SK-N-SH treated with all-trans-retinoic acid at 6 μM for 48 hours (cell line): ENCODE measurements around the gene DDX1.

Source experiments
- ATAC-seq: fragments of 200-7000 bp; cut with Tn5 transposase; 3 replicates; pipeline ENCODE4 v1.9.1; 2020; ENCODE audit warnings: mild to moderate bottlenecking, moderate library complexity
- ARNTL ChIP-seq: fragments of 450-650 bp; formaldehyde crosslinking; IDR thresholded peaks from 2 replicates; pipeline ENCODE4 v1.5.0; 2020; ENCODE audit warnings: low read depth, mild to moderate bottlenecking, moderate library complexity, borderline replicate concordance
- BACH2 ChIP-seq: fragments of 250-450 bp; sonication (Bioruptor Pico); IDR thresholded peaks from 2 replicates; pipeline ENCODE4 v1.9.0; 2021; ENCODE audit warnings: mild to moderate bottlenecking, borderline replicate concordance
- CSDC2 ChIP-seq: fragments of 250-450 bp; sonication (Bioruptor Pico); IDR thresholded peaks from 2 replicates; pipeline ENCODE4 v1.5.0; 2020; ENCODE audit warnings: mild to moderate bottlenecking, moderate library complexity
- ESRRG ChIP-seq: fragments of 250-450 bp; sonication (Bioruptor Pico); IDR thresholded peaks from 2 replicates; pipeline ENCODE4 v1.6.1; 2021; ENCODE audit warnings: mild to moderate bottlenecking
- GLIS3 ChIP-seq: fragments of 250-450 bp; sonication (Bioruptor Pico); IDR thresholded peaks from 2 replicates; pipeline ENCODE4 v1.5.0; 2020; ENCODE audit warnings: mild to moderate bottlenecking, moderate library complexity
- ISL1 ChIP-seq: fragments of 250-450 bp; sonication (Bioruptor Pico); IDR thresholded peaks from 2 replicates; pipeline ENCODE4 v2.1.2; 2022; ENCODE audit warnings: mild to moderate bottlenecking, moderate library complexity
- OSR1 ChIP-seq: fragments of 250-450 bp; sonication (Bioruptor Pico); IDR thresholded peaks from 2 replicates; pipeline ENCODE4 v1.8.0; 2022; ENCODE audit warnings: moderate library complexity, mild to moderate bottlenecking, inconsistent platforms
- PPARA ChIP-seq: fragments of 250-450 bp; sonication (Bioruptor Pico); IDR thresholded peaks from 2 replicates; pipeline ENCODE4 v1.5.0; 2020; ENCODE audit warnings: mild to moderate bottlenecking, borderline replicate concordance
- RARB ChIP-seq: fragments of 250-450 bp; sonication (Bioruptor Pico); IDR thresholded peaks from 2 replicates; pipeline ENCODE4 v1.8.0; 2021; ENCODE audit warnings: mild to moderate bottlenecking, moderate library complexity
- SNAI2 ChIP-seq: fragments of 250-450 bp; sonication (Bioruptor Pico); IDR thresholded peaks from 2 replicates; pipeline ENCODE4 v1.5.0; 2020; ENCODE audit warnings: mild to moderate bottlenecking, moderate library complexity
- TCF4 ChIP-seq: fragments of 250-450 bp; sonication (Bioruptor Pico); IDR thresholded peaks from 2 replicates; pipeline ENCODE4 v1.8.0; 2021; ENCODE audit warnings: mild to moderate bottlenecking, moderate library complexity, borderline replicate concordance
- ZC3H10 ChIP-seq: fragments of 250-450 bp; sonication (Bioruptor Pico); IDR thresholded peaks from 2 replicates; pipeline ENCODE4 v1.5.1; 2021; ENCODE audit warnings: mild to moderate bottlenecking, moderate library complexity
- ZFP30 ChIP-seq: fragments of 450-650 bp; formaldehyde crosslinking; IDR thresholded peaks from 2 replicates; pipeline ENCODE4 v1.5.0; 2022; ENCODE audit warnings: mild to moderate bottlenecking, moderate library complexity
- ZNF565 ChIP-seq: fragments of 450-650 bp; formaldehyde crosslinking; conservative IDR thresholded peaks from 2 replicates; pipeline ENCODE4 v1.5.0; 2020; ENCODE audit warnings: low read depth, mild to moderate bottlenecking, moderate library complexity
- ZNF70 ChIP-seq: fragments of 450-650 bp; formaldehyde crosslinking; IDR thresholded peaks from 2 replicates; pipeline ENCODE4 v1.5.0; 2020; ENCODE audit warnings: mild to moderate bottlenecking, moderate library complexity
- ZNF8 ChIP-seq: fragments of 450-650 bp; formaldehyde crosslinking; IDR thresholded peaks from 2 replicates; pipeline ENCODE4 v1.5.0; 2020; ENCODE audit warnings: mild to moderate bottlenecking, moderate library complexity
- TF ChIP-seq, protein P1 (sequence below): fragments of 250-450 bp; sonication (Bioruptor Pico); IDR thresholded peaks from 2 replicates; pipeline ENCODE4 v1.5.1; 2020; ENCODE audit warnings: low read depth, mild to moderate bottlenecking, moderate library complexity
- TF ChIP-seq, protein P2 (sequence below): fragments of 250-450 bp; sonication (Bioruptor Pico); IDR thresholded peaks from 2 replicates; pipeline ENCODE4 v1.8.0; 2020; ENCODE audit warnings: mild to moderate bottlenecking, moderate library complexity, borderline replicate concordance
- TF ChIP-seq, protein P3 (sequence below): fragments of 250-450 bp; sonication (Bioruptor Pico); IDR thresholded peaks from 2 replicates; pipeline ENCODE4 v1.5.1; 2021; ENCODE audit warnings: mild to moderate bottlenecking, moderate library complexity
- TF ChIP-seq, protein P4 (sequence below): fragments of 250-450 bp; sonication (Bioruptor Pico); IDR thresholded peaks from 2 replicates; pipeline ENCODE4 v1.8.0; 2021; ENCODE audit warnings: low read depth, mild to moderate bottlenecking, moderate library complexity, borderline replicate concordance
- TF ChIP-seq, protein P5 (sequence below): fragments of 250-450 bp; sonication (Bioruptor Pico); IDR thresholded peaks from 2 replicates; pipeline ENCODE4 v1.5.0; 2020; ENCODE audit warnings: mild to moderate bottlenecking, moderate library complexity

Gene DDX1

DNA sequence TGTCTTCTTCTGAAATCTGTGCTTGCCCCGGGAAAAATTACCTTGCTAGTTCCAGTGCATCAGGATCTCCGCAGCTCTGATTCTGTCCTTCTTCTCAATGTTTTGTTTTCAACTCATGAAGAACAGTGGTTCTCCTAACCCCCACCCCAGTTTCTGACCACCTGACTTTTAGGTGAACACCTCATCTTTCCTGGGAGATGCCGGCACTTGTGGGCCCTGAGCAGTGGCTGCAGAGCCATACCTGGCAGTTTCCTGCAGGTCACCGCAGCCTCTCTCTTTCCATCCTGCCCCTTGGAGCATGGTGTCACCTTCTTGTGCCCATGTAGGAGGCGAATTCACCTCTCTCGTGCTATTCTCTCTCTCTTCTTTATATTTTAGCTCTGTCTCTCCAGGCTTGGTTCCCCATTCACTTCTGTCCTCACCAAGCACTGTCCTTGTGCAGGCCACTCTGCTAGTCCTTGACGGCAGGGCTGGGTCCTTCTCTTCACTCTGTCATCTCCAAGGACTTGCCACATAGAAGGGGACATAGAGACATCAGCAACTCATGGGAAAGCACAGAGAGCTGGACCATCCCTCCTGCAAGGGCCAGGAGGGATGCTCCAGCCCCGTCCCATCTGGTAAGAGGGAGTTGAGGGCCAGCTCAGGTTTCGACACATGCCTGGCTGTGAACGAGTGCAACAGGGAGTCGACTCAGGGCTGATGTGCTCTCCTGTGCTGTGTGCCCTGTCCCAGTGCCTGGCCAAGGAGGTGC lies 59.1 kb downstream of the DDX1 start:
- TF ChIP-seq ZC3H10 (CRISPR knock-in tag) (no peak), SNAI2 (CRISPR knock-in tag) (no peak), OSR1 (CRISPR knock-in tag) (no peak), ESRRG (no peak), CSDC2 (CRISPR knock-in tag) (no peak), ZNF565 (CRISPR knock-in tag) (no peak)
- TF ChIP-seq, protein P1, sequence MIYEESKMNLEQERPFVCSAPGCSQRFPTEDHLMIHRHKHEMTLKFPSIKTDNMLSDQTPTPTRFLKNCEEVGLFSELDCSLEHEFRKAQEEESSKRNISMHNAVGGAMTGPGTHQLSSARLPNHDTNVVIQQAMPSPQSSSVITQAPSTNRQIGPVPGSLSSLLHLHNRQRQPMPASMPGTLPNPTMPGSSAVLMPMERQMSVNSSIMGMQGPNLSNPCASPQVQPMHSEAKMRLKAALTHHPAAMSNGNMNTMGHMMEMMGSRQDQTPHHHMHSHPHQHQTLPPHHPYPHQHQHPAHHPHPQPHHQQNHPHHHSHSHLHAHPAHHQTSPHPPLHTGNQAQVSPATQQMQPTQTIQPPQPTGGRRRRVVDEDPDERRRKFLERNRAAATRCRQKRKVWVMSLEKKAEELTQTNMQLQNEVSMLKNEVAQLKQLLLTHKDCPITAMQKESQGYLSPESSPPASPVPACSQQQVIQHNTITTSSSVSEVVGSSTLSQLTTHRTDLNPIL (CRISPR knock-in tag) = no peak
- ATAC-seq = no peak

DNA sequence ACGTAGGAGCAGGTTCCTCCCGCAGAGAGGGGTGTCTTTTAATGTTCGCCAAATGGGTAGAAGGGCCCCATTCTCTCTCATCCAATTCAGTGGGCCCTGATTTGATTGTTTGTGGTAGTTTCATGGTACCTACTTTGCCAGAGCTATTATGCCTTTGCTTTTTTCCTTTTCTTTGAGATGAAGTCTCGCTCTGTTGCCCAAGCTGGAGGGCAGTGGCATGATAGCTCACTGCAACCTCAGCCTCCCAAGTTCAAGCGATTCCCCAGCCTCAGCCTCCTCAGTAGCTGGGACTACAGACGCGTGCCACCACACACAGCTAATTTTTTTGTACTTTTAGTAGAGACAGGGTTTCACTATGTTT lies 59.7 kb downstream of the DDX1 start:
- TF ChIP-seq ZFP30 = no peak
- TF ChIP-seq ESRRG = no peak
- TF ChIP-seq TCF4 = no peak
- no peak for TF ChIP-seq SNAI2 (CRISPR knock-in tag)
- TF ChIP-seq, protein P2, sequence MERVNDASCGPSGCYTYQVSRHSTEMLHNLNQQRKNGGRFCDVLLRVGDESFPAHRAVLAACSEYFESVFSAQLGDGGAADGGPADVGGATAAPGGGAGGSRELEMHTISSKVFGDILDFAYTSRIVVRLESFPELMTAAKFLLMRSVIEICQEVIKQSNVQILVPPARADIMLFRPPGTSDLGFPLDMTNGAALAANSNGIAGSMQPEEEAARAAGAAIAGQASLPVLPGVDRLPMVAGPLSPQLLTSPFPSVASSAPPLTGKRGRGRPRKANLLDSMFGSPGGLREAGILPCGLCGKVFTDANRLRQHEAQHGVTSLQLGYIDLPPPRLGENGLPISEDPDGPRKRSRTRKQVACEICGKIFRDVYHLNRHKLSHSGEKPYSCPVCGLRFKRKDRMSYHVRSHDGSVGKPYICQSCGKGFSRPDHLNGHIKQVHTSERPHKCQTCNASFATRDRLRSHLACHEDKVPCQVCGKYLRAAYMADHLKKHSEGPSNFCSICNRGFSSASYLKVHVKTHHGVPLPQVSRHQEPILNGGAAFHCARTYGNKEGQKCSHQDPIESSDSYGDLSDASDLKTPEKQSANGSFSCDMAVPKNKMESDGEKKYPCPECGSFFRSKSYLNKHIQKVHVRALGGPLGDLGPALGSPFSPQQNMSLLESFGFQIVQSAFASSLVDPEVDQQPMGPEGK (CRISPR knock-in tag) = no peak
- TF ChIP-seq, protein P3, sequence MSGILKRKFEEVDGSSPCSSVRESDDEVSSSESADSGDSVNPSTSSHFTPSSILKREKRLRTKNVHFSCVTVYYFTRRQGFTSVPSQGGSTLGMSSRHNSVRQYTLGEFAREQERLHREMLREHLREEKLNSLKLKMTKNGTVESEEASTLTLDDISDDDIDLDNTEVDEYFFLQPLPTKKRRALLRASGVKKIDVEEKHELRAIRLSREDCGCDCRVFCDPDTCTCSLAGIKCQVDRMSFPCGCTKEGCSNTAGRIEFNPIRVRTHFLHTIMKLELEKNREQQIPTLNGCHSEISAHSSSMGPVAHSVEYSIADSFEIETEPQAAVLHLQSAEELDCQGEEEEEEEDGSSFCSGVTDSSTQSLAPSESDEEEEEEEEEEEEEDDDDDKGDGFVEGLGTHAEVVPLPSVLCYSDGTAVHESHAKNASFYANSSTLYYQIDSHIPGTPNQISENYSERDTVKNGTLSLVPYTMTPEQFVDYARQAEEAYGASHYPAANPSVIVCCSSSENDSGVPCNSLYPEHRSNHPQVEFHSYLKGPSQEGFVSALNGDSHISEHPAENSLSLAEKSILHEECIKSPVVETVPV (CRISPR knock-in tag) = no peak
- no peak for TF ChIP-seq OSR1 (CRISPR knock-in tag)
- TF ChIP-seq ZNF8 (CRISPR knock-in tag) = no peak
- TF ChIP-seq, protein P4, sequence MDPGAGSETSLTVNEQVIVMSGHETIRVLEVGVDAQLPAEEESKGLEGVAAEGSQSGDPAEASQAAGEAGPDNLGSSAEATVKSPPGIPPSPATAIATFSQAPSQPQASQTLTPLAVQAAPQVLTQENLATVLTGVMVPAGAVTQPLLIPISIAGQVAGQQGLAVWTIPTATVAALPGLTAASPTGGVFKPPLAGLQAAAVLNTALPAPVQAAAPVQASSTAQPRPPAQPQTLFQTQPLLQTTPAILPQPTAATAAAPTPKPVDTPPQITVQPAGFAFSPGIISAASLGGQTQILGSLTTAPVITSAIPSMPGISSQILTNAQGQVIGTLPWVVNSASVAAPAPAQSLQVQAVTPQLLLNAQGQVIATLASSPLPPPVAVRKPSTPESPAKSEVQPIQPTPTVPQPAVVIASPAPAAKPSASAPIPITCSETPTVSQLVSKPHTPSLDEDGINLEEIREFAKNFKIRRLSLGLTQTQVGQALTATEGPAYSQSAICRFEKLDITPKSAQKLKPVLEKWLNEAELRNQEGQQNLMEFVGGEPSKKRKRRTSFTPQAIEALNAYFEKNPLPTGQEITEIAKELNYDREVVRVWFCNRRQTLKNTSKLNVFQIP (CRISPR knock-in tag) = no peak
- TF ChIP-seq PPARA (CRISPR knock-in tag) = no peak
- no peak for TF ChIP-seq ZC3H10 (CRISPR knock-in tag)
- no peak for TF ChIP-seq ARNTL
- no peak for TF ChIP-seq ISL1
- no peak for TF ChIP-seq RARB (CRISPR knock-in tag)
- TF ChIP-seq, protein P1 (CRISPR knock-in tag) = no peak
- TF ChIP-seq GLIS3 (CRISPR knock-in tag) = no peak
- no peak for TF ChIP-seq CSDC2 (CRISPR knock-in tag)
- TF ChIP-seq, protein P5, sequence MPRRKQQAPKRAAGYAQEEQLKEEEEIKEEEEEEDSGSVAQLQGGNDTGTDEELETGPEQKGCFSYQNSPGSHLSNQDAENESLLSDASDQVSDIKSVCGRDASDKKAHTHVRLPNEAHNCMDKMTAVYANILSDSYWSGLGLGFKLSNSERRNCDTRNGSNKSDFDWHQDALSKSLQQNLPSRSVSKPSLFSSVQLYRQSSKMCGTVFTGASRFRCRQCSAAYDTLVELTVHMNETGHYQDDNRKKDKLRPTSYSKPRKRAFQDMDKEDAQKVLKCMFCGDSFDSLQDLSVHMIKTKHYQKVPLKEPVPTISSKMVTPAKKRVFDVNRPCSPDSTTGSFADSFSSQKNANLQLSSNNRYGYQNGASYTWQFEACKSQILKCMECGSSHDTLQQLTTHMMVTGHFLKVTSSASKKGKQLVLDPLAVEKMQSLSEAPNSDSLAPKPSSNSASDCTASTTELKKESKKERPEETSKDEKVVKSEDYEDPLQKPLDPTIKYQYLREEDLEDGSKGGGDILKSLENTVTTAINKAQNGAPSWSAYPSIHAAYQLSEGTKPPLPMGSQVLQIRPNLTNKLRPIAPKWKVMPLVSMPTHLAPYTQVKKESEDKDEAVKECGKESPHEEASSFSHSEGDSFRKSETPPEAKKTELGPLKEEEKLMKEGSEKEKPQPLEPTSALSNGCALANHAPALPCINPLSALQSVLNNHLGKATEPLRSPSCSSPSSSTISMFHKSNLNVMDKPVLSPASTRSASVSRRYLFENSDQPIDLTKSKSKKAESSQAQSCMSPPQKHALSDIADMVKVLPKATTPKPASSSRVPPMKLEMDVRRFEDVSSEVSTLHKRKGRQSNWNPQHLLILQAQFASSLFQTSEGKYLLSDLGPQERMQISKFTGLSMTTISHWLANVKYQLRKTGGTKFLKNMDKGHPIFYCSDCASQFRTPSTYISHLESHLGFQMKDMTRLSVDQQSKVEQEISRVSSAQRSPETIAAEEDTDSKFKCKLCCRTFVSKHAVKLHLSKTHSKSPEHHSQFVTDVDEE (CRISPR knock-in tag) = no peak
- ATAC-seq = no peak

DNA sequence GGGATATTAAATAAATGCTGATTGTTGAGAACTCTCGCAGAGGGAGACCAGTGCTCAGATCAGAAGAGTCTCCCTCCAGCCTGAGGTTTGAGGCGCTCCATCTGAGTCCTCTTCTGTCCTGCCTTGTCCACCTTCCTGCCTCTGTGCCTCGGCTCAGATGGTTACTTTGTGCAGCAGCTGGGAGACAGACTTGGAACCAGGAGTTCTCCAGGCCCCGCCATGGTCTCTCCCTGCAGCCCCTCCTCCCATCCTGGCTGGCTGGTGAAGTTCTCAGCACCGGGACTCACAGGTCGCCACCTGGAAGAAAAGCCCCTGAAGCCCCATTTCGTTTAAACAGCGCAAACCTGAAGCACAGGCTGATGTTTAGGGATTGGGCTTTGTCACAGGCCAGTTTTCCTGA lies 60.6 kb downstream of the DDX1 start:
- no peak for ATAC-seq
- TF ChIP-seq ZC3H10 (CRISPR knock-in tag) = no peak
- no peak for TF ChIP-seq TCF4
- TF ChIP-seq BACH2 (CRISPR knock-in tag) = no peak
- TF ChIP-seq ZNF70 = no peak
- TF ChIP-seq, protein P5 (CRISPR knock-in tag) = no peak
- TF ChIP-seq RARB (CRISPR knock-in tag) = no peak
- no peak for TF ChIP-seq ZFP30
- no peak for TF ChIP-seq OSR1 (CRISPR knock-in tag)
- TF ChIP-seq ISL1 = no peak
- no peak for TF ChIP-seq PPARA (CRISPR knock-in tag)
- TF ChIP-seq, protein P2 (CRISPR knock-in tag) = no peak
